ENCODE measurements around the gene RMC1.

The RMC1 gene

GRCh38 chr18:23487738-23488570, 15.4 kb upstream of the RMC1 start:
- TF ChIP-seq REST (IDR thresholded peaks at IDR 0.05; ENCODE audit: insufficient read depth in 1 of 2, low read depth in 2 of 2, low read length in 2 of 2) (no peak), FOXP2 (optimal IDR thresholded peaks at IDR 0.05; ENCODE audit: borderline replicate concordance, extremely low read depth, extremely low read length, insufficient read depth) (no peak), SIN3A (IDR thresholded peaks at IDR 0.05; ENCODE audit: borderline replicate concordance, insufficient read depth, low read length) (no peak), POLR2AphosphoS5 (IDR thresholded peaks at IDR 0.05; ENCODE audit: low read depth, low read length) (no peak), TAF1 (IDR thresholded peaks at IDR 0.05; ENCODE audit: borderline replicate concordance, insufficient read depth, low read length) (no peak)

GRCh38 chr18:23493654-23494053, 9.7 kb upstream of the RMC1 start:
- TF ChIP-seq POLR2AphosphoS5 (IDR thresholded peaks at IDR 0.05; ENCODE audit: low read depth, low read length) = no peak
- no peak for TF ChIP-seq SIN3A (IDR thresholded peaks at IDR 0.05; ENCODE audit: borderline replicate concordance, insufficient read depth, low read length)
- no peak for TF ChIP-seq TAF1 (IDR thresholded peaks at IDR 0.05; ENCODE audit: borderline replicate concordance, insufficient read depth, low read length)
- no peak for TF ChIP-seq FOXP2 (optimal IDR thresholded peaks at IDR 0.05; ENCODE audit: borderline replicate concordance, extremely low read depth, extremely low read length, insufficient read depth)
- TF ChIP-seq REST (IDR thresholded peaks at IDR 0.05; ENCODE audit: insufficient read depth in 1 of 2, low read depth in 2 of 2, low read length in 2 of 2) = no peak

- TF ChIP-seq POLR2AphosphoS5 (IDR thresholded peaks at IDR 0.05; ENCODE audit: low read depth, low read length) = no peak
- no peak for TF ChIP-seq SIN3A (IDR thresholded peaks at IDR 0.05; ENCODE audit: borderline replicate concordance, insufficient read depth, low read length)
- no peak for TF ChIP-seq TAF1 (IDR thresholded peaks at IDR 0.05; ENCODE audit: borderline replicate concordance, insufficient read depth, low read length)
- no peak for TF ChIP-seq REST (IDR thresholded peaks at IDR 0.05; ENCODE audit: insufficient read depth in 1 of 2, low read depth in 2 of 2, low read length in 2 of 2)
- no peak for TF ChIP-seq FOXP2 (optimal IDR thresholded peaks at IDR 0.05; ENCODE audit: borderline replicate concordance, extremely low read depth, extremely low read length, insufficient read depth)
Observed at GRCh38 chr18:23494992-23495391, 8.3 kb upstream of the RMC1 start.

GRCh38 chr18:23495723-23496440, 7.4 kb upstream of the RMC1 start:
- no peak for TF ChIP-seq REST (IDR thresholded peaks at IDR 0.05; ENCODE audit: insufficient read depth in 1 of 2, low read depth in 2 of 2, low read length in 2 of 2)
- TF ChIP-seq TAF1 (IDR thresholded peaks at IDR 0.05; ENCODE audit: borderline replicate concordance, insufficient read depth, low read length) = no peak
- no peak for TF ChIP-seq POLR2AphosphoS5 (IDR thresholded peaks at IDR 0.05; ENCODE audit: low read depth, low read length)
- no peak for TF ChIP-seq FOXP2 (optimal IDR thresholded peaks at IDR 0.05; ENCODE audit: borderline replicate concordance, extremely low read depth, extremely low read length, insufficient read depth)
- TF ChIP-seq SIN3A (IDR thresholded peaks at IDR 0.05; ENCODE audit: borderline replicate concordance, insufficient read depth, low read length) = no peak
